Measurements from ENCODE around the gene STAG3. TPM values are rescaled to one million over a fixed set of nuclear protein-coding genes. Genes with fewer than 3 reads are reported as not detected.

STAG3 gene
- total and polyA plus RNA-seq, 2 of the 4 experiments (the other 2 are of a cell fraction): 0.36 to 0.65 TPM

DNA sequence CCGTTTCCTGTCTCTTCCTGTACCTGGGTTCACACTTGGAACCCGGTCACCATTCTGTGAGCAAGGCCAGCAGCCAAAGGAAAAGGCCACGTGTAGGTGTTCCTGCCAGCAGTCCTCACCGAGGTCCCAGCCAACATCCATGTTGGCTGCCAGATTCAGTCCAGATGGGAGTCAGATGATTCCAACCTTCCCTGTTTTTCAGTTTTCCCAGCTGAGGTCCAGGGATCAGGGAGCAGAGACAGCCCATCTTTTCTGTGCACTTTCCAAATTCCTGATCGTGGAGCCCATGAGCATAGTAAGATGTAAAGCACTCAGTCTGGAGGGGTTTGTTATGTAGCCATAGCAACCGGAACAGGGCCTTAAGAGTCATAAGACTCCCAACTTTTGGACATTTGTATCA lies 38.2 kb downstream of the STAG3 start:
- H3K9me3 ChIP-seq (ENCODE audit: control insufficient read depth, insufficient read depth, low read length): no peaks in the 10 kb centered on the region
- in situ Hi-C loops (cut with MboI; ENCODE audit: low sequenced_read_pairs): no loop called here
- no peak overlapping the region for H3K27ac ChIP-seq (ENCODE audit: insufficient read depth, low read length)
- H2AFZ ChIP-seq (replicated peaks; ENCODE audit: low read length, poor library complexity): no peak overlapping the region
- no peak overlapping the region for H2AK9ac ChIP-seq (replicated peaks; ENCODE audit: low read depth, low read length, poor library complexity)
- H3K9ac ChIP-seq (ENCODE audit: low read depth, low read length): no peak overlapping the region
- no peak overlapping the region for H2BK120ac ChIP-seq (ENCODE audit: low read depth, low read length)
- TF ChIP-seq, protein P1, sequence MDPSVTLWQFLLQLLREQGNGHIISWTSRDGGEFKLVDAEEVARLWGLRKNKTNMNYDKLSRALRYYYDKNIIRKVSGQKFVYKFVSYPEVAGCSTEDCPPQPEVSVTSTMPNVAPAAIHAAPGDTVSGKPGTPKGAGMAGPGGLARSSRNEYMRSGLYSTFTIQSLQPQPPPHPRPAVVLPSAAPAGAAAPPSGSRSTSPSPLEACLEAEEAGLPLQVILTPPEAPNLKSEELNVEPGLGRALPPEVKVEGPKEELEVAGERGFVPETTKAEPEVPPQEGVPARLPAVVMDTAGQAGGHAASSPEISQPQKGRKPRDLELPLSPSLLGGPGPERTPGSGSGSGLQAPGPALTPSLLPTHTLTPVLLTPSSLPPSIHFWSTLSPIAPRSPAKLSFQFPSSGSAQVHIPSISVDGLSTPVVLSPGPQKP (IDR thresholded peaks at IDR 0.05; ENCODE audit: borderline replicate concordance, low read depth, low read length): no peak
- TF ChIP-seq NFE2L2 (IDR thresholded peaks at IDR 0.05; ENCODE audit: low read depth, low read length) (no peak), BHLHE40 (IDR thresholded peaks at IDR 0.05; ENCODE audit: low read depth, low read length) (no peak), POLR2A (IDR thresholded peaks at IDR 0.05; ENCODE audit: low read depth, low read length) (no peak), RCOR1 (IDR thresholded peaks at IDR 0.05; ENCODE audit: insufficient replicate concordance, low read length) (no peak), CEBPB (IDR thresholded peaks at IDR 0.05; ENCODE audit: low read depth, low read length) (no peak), RAD21 (IDR thresholded peaks at IDR 0.05; ENCODE audit: low read length) (no peak)
- TF ChIP-seq, protein P2, sequence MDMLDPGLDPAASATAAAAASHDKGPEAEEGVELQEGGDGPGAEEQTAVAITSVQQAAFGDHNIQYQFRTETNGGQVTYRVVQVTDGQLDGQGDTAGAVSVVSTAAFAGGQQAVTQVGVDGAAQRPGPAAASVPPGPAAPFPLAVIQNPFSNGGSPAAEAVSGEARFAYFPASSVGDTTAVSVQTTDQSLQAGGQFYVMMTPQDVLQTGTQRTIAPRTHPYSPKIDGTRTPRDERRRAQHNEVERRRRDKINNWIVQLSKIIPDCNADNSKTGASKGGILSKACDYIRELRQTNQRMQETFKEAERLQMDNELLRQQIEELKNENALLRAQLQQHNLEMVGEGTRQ (IDR thresholded peaks at IDR 0.05; ENCODE audit: low read depth, low read length): no peak
- TF ChIP-seq, protein P3, sequence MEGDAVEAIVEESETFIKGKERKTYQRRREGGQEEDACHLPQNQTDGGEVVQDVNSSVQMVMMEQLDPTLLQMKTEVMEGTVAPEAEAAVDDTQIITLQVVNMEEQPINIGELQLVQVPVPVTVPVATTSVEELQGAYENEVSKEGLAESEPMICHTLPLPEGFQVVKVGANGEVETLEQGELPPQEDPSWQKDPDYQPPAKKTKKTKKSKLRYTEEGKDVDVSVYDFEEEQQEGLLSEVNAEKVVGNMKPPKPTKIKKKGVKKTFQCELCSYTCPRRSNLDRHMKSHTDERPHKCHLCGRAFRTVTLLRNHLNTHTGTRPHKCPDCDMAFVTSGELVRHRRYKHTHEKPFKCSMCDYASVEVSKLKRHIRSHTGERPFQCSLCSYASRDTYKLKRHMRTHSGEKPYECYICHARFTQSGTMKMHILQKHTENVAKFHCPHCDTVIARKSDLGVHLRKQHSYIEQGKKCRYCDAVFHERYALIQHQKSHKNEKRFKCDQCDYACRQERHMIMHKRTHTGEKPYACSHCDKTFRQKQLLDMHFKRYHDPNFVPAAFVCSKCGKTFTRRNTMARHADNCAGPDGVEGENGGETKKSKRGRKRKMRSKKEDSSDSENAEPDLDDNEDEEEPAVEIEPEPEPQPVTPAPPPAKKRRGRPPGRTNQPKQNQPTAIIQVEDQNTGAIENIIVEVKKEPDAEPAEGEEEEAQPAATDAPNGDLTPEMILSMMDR (conservative IDR thresholded peaks at IDR 0.05; ENCODE audit: low read depth, low read length): no peak
- no peaks in the 10 kb centered on the region for H4K20me1 ChIP-seq (ENCODE audit: insufficient read depth, low read length)
- H2BK5ac ChIP-seq (ENCODE audit: low read depth, low read length, poor library complexity, severe bottlenecking): no peak overlapping the region
- no peak overlapping the region for H3K23ac ChIP-seq (ENCODE audit: low read depth, low read length)
- no peak overlapping the region for H4K91ac ChIP-seq (ENCODE audit: insufficient read depth, low read depth, low read length)
- ChIA-PET CTCF (no interaction called here), POLR2A (ENCODE audit: unreplicated experiment) (no interaction called here)
- H3K14ac ChIP-seq (replicated peaks; ENCODE audit: low read depth, low read length): no peak overlapping the region
- ATAC-seq (ENCODE audit: low read depth) (no peak), DNase-seq (peak; percentile 37)
- no peaks in the 10 kb centered on the region for H3K27me3 ChIP-seq (ENCODE audit: control insufficient read depth, insufficient read depth, low read length)
- peaks cover 3% of the 10 kb centered on the region; the same call in 1 of the 2 replicates for H3K36me3 ChIP-seq (ENCODE audit: control insufficient read depth, insufficient read depth, low read length)
- no peak overlapping the region for H3K18ac ChIP-seq (ENCODE audit: low read depth, low read length)
- H3K79me1 ChIP-seq (ENCODE audit: low read depth in 1 of 2, low read length in 2 of 2): no peaks in the 10 kb centered on the region
- no peak overlapping the region for H3K4ac ChIP-seq (ENCODE audit: low read depth, low read length)
- dilution Hi-C loops (cut with HindIII; ENCODE audit: low sequenced_read_pairs, unreplicated experiment): no loop called here
- WGBS, 2 experiments (ENCODE audit: extremely low coverage in 2 of 2, insufficient read length in 1 of 2): 60% methylated on average over 1 of the region's 6 CpGs; no CpG with 5 or more reads in 1 of the 2 experiments
- no TSS peak for BruUV-seq (replicated peaks)
- H3K4me2 ChIP-seq (ENCODE audit: low read depth, low read length): no peak overlapping the region
- intact Hi-C loops (cut with micrococcal nuclease): no loop called here
- H3K4me1 ChIP-seq (ENCODE audit: control insufficient read depth, insufficient read depth, low read length): no peaks in the 10 kb centered on the region
- no peak overlapping the region for H3K4me3 ChIP-seq (ENCODE audit: insufficient read depth, low read depth, low read length)
- H2AK5ac ChIP-seq (ENCODE audit: low read depth, low read length): no peak overlapping the region
- H2BK15ac ChIP-seq (ENCODE audit: low read depth, low read length): no peak overlapping the region
- no peak overlapping the region for H2BK20ac ChIP-seq (ENCODE audit: low read depth, low read length)
- H4K8ac ChIP-seq (ENCODE audit: low read depth in 2 of 2, low read length in 2 of 2): no peak overlapping the region
- no peak overlapping the region for H3K56ac ChIP-seq (ENCODE audit: extremely low read depth, insufficient read depth, low read length)
- H4K5ac ChIP-seq (ENCODE audit: low read depth, low read length): no peak overlapping the region
- H3K9me1 ChIP-seq (ENCODE audit: insufficient read depth, low read length): no peaks in the 10 kb centered on the region

Measured in IMR-90 (cell line).